Measurements from ENCODE around the gene GAS7.
"Not testable (repeated sequence)": the region's sequence is repeated elsewhere in the genome, so short reads cannot be mapped to it uniquely, and the experiment has no call there.

Gene GAS7

GRCh38 chr17:10025224-10025623 lies 173.2 kb downstream of the GAS7 start:
- TF ChIP-seq CTCF (IDR thresholded peaks at IDR 0.05; ENCODE audit: low read depth, low read length, missing control alignments), result no peak
- no peak for DNase-seq (ENCODE audit: low read depth)
- H3K4me3 ChIP-seq (ENCODE audit: low read depth, low read length), result no peak overlapping the region

- no peak for DNase-seq (ENCODE audit: low read depth)
- TF ChIP-seq CTCF (IDR thresholded peaks at IDR 0.05; ENCODE audit: low read depth, low read length, missing control alignments), result no peak
- no peak overlapping the region for H3K4me3 ChIP-seq (ENCODE audit: low read depth, low read length)
These were observed 176.0 kb downstream of the GAS7 start for GRCh38 chr17:10022416-10022815.

- no peak for DNase-seq (ENCODE audit: low read depth)
- no peak overlapping the region for H3K4me3 ChIP-seq (ENCODE audit: low read depth, low read length)
- no peak for TF ChIP-seq CTCF (IDR thresholded peaks at IDR 0.05; ENCODE audit: low read depth, low read length, missing control alignments)
These were observed 177.0 kb downstream of the GAS7 start for GRCh38 chr17:10021272-10021984.

- no peak overlapping the region for H3K4me3 ChIP-seq (ENCODE audit: low read depth, low read length)
- DNase-seq (ENCODE audit: low read depth), result no peak
- TF ChIP-seq CTCF (IDR thresholded peaks at IDR 0.05; ENCODE audit: low read depth, low read length, missing control alignments), result no peak
These were observed 178.4 kb downstream of the GAS7 start for GRCh38 chr17:10019941-10020451.

- no peak overlapping the region for H3K4me3 ChIP-seq (ENCODE audit: low read depth, low read length)
- no peak for TF ChIP-seq CTCF (IDR thresholded peaks at IDR 0.05; ENCODE audit: low read depth, low read length, missing control alignments)
- peak; percentile 53 for DNase-seq (ENCODE audit: low read depth)
These were observed 179.9 kb downstream of the GAS7 start for GRCh38 chr17:10018461-10018891.

- H3K4me3 ChIP-seq (ENCODE audit: low read depth, low read length); DNase-seq (ENCODE audit: low read depth): not testable (repeated sequence)
These were observed 181.3 kb downstream of the GAS7 start for GRCh38 chr17:10016958-10017570.

GRCh38 chr17:10013365-10014112 lies 184.9 kb downstream of the GAS7 start:
- no peak for TF ChIP-seq CTCF (IDR thresholded peaks at IDR 0.05; ENCODE audit: low read depth, low read length, missing control alignments)
- DNase-seq (ENCODE audit: low read depth), result peak; percentile 50
- no peak overlapping the region for H3K4me3 ChIP-seq (ENCODE audit: low read depth, low read length)

Measured in GM12864 (cell line).